Liver (tissue), 9 donors: ENCODE data around the gene ENOSF1. TPM values are rescaled to one million over a fixed set of nuclear protein-coding genes. Genes with fewer than 3 reads are reported as not detected.

Experiments used
- DNase-seq: peaks from one replicate; pipeline ENCODE4 v3.0.0-alpha.2; 2017; ENCODE audit warnings: low spot score
- H3K27ac ChIP-seq, 2 donors: one replicate each; pipeline ENCODE4 v1.7.0; 2013; ENCODE audit warnings: inconsistent platforms in 2 of 2, low read length in 2 of 2, control low read depth in 1 of 2, low read depth in 1 of 2, mild to moderate bottlenecking in 1 of 2
- H3K27me3 ChIP-seq, 4 donors: one replicate each; pipeline versions ENCODE4 v1.6.1 to v1.7.0; 2013; ENCODE audit warnings: low read length in 3 of 4, inconsistent platforms in 1 of 4, mild to moderate bottlenecking in 1 of 4, moderate library complexity in 1 of 4; ENCODE audit not compliant: control insufficient read depth in 4 of 4, insufficient read depth in 4 of 4
- H3K36me3 ChIP-seq, 4 donors: one replicate each; pipeline versions ENCODE4 v1.6.1 to v1.7.0; 2013; ENCODE audit warnings: low read length in 3 of 4, mild to moderate bottlenecking in 3 of 4, low read depth in 1 of 4, moderate library complexity in 1 of 4; ENCODE audit not compliant: control insufficient read depth in 4 of 4, insufficient read depth in 3 of 4
- H3K4me1 ChIP-seq, 4 donors: one replicate each; pipeline versions ENCODE4 v1.6.1 to v1.7.0; 2013; ENCODE audit warnings: low read length in 3 of 4, mild to moderate bottlenecking in 3 of 4, moderate library complexity in 1 of 4; ENCODE audit not compliant: control insufficient read depth in 4 of 4, insufficient read depth in 4 of 4
- H3K4me3 ChIP-seq, 3 donors: one replicate each; pipeline versions ENCODE4 v1.6.1 to v1.7.0; 2013; ENCODE audit warnings: low read length in 3 of 3, control low read depth in 1 of 3, low read depth in 1 of 3, mild to moderate bottlenecking in 1 of 3
- H3K9ac ChIP-seq, 2 donors: one replicate each; pipeline ENCODE4 v1.7.0; 2013; ENCODE audit warnings: low read length in 2 of 2, mild to moderate bottlenecking in 2 of 2, moderate library complexity in 2 of 2, control low read depth in 1 of 2, low read depth in 1 of 2
- H3K9me3 ChIP-seq, 4 donors: one replicate each; pipeline versions ENCODE4 v1.6.1 to v1.7.0; 2013; ENCODE audit warnings: low read length in 3 of 4; ENCODE audit not compliant: control insufficient read depth in 4 of 4
- CTCF ChIP-seq: fragments of 150-350 bp; IDR thresholded peaks from 2 replicates; pipeline ENCODE4 v1.5.1; 2017; ENCODE audit warnings: improper control_type of control experiment, low read depth, low read length; ENCODE audit not compliant: missing input control
- EGR1 ChIP-seq, 2 donors: IDR thresholded peaks; 2 replicates each; pipeline ENCODE4 v1.6.1; 2016 to 2018; ENCODE audit warnings: antibody characterized with exemption in 2 of 2, low read depth in 2 of 2
- FOXA1 ChIP-seq: IDR thresholded peaks from 2 replicates; pipeline ENCODE4 v1.6.1; 2016; ENCODE audit warnings: antibody characterized with exemption
- FOXA2 ChIP-seq: IDR thresholded peaks from 2 replicates; pipeline ENCODE4 v1.6.1; 2016; ENCODE audit warnings: antibody characterized with exemption
- GABPA ChIP-seq, 2 donors: IDR thresholded peaks in 1 of 2; conservative IDR thresholded peaks in 1 of 2; 2 replicates each; pipeline ENCODE4 v1.6.1; 2016; ENCODE audit warnings: antibody characterized with exemption in 2 of 2, mild to moderate bottlenecking in 1 of 2, moderate library complexity in 1 of 2
- HNF4A ChIP-seq, 2 donors: conservative IDR thresholded peaks; 2 replicates each; pipeline ENCODE4 v1.6.1; 2016; ENCODE audit warnings: antibody characterized with exemption in 2 of 2, mild to moderate bottlenecking in 2 of 2
- JUND ChIP-seq, 2 donors: IDR thresholded peaks; 2 replicates each; pipeline ENCODE4 v1.6.1; 2016; ENCODE audit warnings: antibody characterized with exemption in 2 of 2
- MAX ChIP-seq: IDR thresholded peaks from 2 replicates; pipeline ENCODE4 v1.6.1; 2016; ENCODE audit warnings: antibody characterized with exemption
- NR2F2 ChIP-seq: IDR thresholded peaks from 2 replicates; pipeline ENCODE4 v1.6.1; 2016; ENCODE audit warnings: antibody characterized with exemption
- RAD21 ChIP-seq, 2 donors: IDR thresholded peaks; 2 replicates each; pipeline ENCODE4 v1.6.1; 2016; ENCODE audit warnings: antibody characterized with exemption in 2 of 2, mild to moderate bottlenecking in 2 of 2
- RXRA ChIP-seq, 2 donors: IDR thresholded peaks; 2 replicates each; pipeline ENCODE4 v1.6.1; 2017 to 2018; ENCODE audit warnings: antibody characterized with exemption in 2 of 2, mild to moderate bottlenecking in 1 of 2
- TAF1 ChIP-seq: conservative IDR thresholded peaks from 2 replicates; pipeline ENCODE4 v1.6.1; 2016; ENCODE audit warnings: antibody characterized with exemption, mild to moderate bottlenecking
- YY1 ChIP-seq: IDR thresholded peaks from 2 replicates; pipeline ENCODE4 v1.6.1; 2016; ENCODE audit warnings: antibody characterized with exemption, mild to moderate bottlenecking
- WGBS: extraction: QIAGEN DNeasy Blood & Tissue Kit; methylation state at CpG from one replicate; pipeline ENCODE4 v1.1.7; 2013; 5-methylcytosine and 5-hydroxymethylcytosine counted together
- polyA plus RNA-seq, 2 donors: library from polyadenylated mRNA; stranded (reverse) in 1 of 2; unstranded in 1 of 2; fragments of 200-250 nt in 1 of 2; fragments of >200 nt in 1 of 2; fragmentation: Nextera tagmentation in 1 of 2; extraction: Ambion mirVana in 1 of 2; gene quantifications; one replicate each; pipeline versions ENCODE4 v1.2.1 to v1.2.3, GENCODE V29; 2013 to 2015
- total RNA-seq, 2 donors: library from RNA; depleted of rRNA; stranded (reverse); fragments of >200 nt; gene quantifications; one replicate each; pipeline ENCODE4 v1.2.3, GENCODE V29; 2014
- TF ChIP-seq, protein P1 (sequence below): IDR thresholded peaks from 2 replicates; pipeline ENCODE4 v1.6.1; 2016; ENCODE audit warnings: antibody characterized with exemption
- TF ChIP-seq, protein P2 (sequence below): IDR thresholded peaks from 2 replicates; pipeline ENCODE4 v1.6.1; 2016; ENCODE audit warnings: antibody characterized with exemption, mild to moderate bottlenecking
- TF ChIP-seq, protein P3 (sequence below): IDR thresholded peaks from 2 replicates; pipeline ENCODE4 v1.6.1; 2016; ENCODE audit warnings: antibody characterized with exemption
- donor health status: healthy.
- donor health status: healthy.
- donor health status: healthy.
- donor health status: healthy.
- donor health status: healthy.

Gene ENOSF1
- total and polyA plus RNA-seq, 4 donors: 34.0 to 96.1 (median 53.6) TPM

DNA sequence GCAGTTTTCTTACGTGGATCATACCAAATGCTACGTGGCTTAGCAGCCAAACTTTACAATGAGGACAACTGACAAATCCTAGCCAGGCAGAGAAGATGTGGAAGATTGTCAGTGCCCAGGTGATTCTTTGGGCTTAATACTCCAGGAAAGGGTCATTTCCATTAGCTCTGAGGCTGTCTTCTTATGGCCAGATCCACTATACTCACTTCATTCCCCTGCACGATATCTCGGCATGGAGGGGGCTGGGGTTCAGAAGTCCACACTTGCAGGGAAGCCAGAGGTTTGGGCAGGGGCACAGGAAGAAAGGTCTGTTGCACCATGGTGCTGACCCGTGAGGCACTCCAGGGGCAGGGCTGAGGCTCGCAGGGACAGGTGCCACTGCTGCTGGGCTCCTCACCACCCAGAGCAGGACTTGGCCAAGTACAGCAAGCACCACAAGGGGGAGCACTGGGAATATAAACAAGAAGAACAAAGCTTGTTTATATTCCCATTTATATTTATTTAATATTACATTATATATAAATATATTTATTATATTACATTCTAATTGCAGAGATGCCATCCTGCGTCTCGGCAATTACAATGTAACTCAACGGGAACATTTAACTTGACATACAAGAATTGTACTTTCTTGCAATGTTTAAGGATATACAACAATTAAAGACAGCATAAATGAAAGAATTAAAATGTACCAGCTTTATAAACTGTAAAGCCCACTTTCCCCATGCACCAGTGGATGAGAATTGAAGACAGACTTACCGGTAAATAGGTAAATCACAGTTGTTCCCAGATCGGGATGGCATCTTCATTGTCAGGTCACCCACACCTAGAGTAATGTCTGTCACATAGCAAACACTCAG is 88.4 kb downstream of the ENOSF1 start:
- Histone ChIP-seq H3K9me3 (no peaks in the 10 kb centered on the region), H3K4me3 (no peak overlapping the region), H3K27me3 (no peaks in the 10 kb centered on the region), H3K27ac (no peak overlapping the region), H3K36me3 (no peaks in the 10 kb centered on the region), H3K9ac (no peak overlapping the region), H3K4me1 (peaks cover 0 to 3% (median 1%) of the 10 kb centered on the region in 4 donors)
- WGBS: 53% methylated on average over 11 of the region's 11 CpGs
- DNase-seq: peak; percentile 67
- TF ChIP-seq RXRA (IDR thresholded peaks at IDR 0.05) (no peak), GABPA (IDR thresholded peaks at IDR 0.05 in 1 of 2, conservative IDR thresholded peaks at IDR 0.05 in 1 of 2) (no peak), CTCF (peak; percentile 61), JUND (IDR thresholded peaks at IDR 0.05) (no peak), TAF1 (no peak), FOXA1 (no peak), EGR1 (IDR thresholded peaks at IDR 0.05; ENCODE audit: low read depth in 2 of 2) (no peak), YY1 (no peak), NR2F2 (no peak), MAX (no peak), FOXA2 (no peak), RAD21 (IDR thresholded peaks at IDR 0.05) (peak; percentile 67 to 78)
- TF ChIP-seq, protein P1, sequence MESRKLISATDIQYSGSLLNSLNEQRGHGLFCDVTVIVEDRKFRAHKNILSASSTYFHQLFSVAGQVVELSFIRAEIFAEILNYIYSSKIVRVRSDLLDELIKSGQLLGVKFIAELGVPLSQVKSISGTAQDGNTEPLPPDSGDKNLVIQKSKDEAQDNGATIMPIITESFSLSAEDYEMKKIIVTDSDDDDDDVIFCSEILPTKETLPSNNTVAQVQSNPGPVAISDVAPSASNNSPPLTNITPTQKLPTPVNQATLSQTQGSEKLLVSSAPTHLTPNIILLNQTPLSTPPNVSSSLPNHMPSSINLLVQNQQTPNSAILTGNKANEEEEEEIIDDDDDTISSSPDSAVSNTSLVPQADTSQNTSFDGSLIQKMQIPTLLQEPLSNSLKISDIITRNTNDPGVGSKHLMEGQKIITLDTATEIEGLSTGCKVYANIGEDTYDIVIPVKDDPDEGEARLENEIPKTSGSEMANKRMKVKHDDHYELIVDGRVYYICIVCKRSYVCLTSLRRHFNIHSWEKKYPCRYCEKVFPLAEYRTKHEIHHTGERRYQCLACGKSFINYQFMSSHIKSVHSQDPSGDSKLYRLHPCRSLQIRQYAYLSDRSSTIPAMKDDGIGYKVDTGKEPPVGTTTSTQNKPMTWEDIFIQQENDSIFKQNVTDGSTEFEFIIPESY: no peak

GRCh38 chr18:622289-622688 is 90.1 kb downstream of the ENOSF1 start:
- DNase-seq: no peak
- TF ChIP-seq, protein P2, sequence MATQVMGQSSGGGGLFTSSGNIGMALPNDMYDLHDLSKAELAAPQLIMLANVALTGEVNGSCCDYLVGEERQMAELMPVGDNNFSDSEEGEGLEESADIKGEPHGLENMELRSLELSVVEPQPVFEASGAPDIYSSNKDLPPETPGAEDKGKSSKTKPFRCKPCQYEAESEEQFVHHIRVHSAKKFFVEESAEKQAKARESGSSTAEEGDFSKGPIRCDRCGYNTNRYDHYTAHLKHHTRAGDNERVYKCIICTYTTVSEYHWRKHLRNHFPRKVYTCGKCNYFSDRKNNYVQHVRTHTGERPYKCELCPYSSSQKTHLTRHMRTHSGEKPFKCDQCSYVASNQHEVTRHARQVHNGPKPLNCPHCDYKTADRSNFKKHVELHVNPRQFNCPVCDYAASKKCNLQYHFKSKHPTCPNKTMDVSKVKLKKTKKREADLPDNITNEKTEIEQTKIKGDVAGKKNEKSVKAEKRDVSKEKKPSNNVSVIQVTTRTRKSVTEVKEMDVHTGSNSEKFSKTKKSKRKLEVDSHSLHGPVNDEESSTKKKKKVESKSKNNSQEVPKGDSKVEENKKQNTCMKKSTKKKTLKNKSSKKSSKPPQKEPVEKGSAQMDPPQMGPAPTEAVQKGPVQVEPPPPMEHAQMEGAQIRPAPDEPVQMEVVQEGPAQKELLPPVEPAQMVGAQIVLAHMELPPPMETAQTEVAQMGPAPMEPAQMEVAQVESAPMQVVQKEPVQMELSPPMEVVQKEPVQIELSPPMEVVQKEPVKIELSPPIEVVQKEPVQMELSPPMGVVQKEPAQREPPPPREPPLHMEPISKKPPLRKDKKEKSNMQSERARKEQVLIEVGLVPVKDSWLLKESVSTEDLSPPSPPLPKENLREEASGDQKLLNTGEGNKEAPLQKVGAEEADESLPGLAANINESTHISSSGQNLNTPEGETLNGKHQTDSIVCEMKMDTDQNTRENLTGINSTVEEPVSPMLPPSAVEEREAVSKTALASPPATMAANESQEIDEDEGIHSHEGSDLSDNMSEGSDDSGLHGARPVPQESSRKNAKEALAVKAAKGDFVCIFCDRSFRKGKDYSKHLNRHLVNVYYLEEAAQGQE: no peak
- TF ChIP-seq, protein P1: no peak
- TF ChIP-seq FOXA2 (no peak), GABPA (IDR thresholded peaks at IDR 0.05 in 1 of 2, conservative IDR thresholded peaks at IDR 0.05 in 1 of 2) (no peak), HNF4A (conservative IDR thresholded peaks at IDR 0.05) (no peak)
- TF ChIP-seq, protein P3, sequence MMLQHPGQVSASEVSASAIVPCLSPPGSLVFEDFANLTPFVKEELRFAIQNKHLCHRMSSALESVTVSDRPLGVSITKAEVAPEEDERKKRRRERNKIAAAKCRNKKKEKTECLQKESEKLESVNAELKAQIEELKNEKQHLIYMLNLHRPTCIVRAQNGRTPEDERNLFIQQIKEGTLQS: no peak
- 74% methylated on average over 6 of the region's 6 CpGs for WGBS
- Histone ChIP-seq H3K4me3 (no peak overlapping the region), H3K36me3 (no peaks in the 10 kb centered on the region), H3K27me3 (no peaks in the 10 kb centered on the region), H3K4me1 (peaks cover 0 to 3% (median 1%) of the 10 kb centered on the region in 4 donors), H3K27ac (no peak overlapping the region), H3K9me3 (no peaks in the 10 kb centered on the region), H3K9ac (no peak overlapping the region)
